ENCODE results near the gene GDPGP1. TPM values are rescaled to one million over a fixed set of nuclear protein-coding genes. Genes with fewer than 3 reads are reported as not detected.
"Not testable (repeated sequence)": the region's sequence is repeated elsewhere in the genome, so short reads cannot be mapped to it uniquely, and the experiment has no call there.

GDPGP1 gene
- total RNA-seq, 2 donors from 2014 or later = 3.1 to 7.6 TPM

GRCh38 chr15:90264671-90265070 lies 30.7 kb downstream of the GDPGP1 start:
- Mint-ChIP-seq H3K27ac (peak overlapping the region; percentile 96), H3K9me3 (no peaks in the 10 kb centered on the region), H3K36me3 (peaks cover 21 to 38% of the 10 kb centered on the region in 2 donors)
- ATAC-seq (peak in 1 of 2 donors; percentile 53), DNase-seq (ENCODE audit: low spot score in 2 of 2) (peak; percentile 14 to 58)

DNA sequence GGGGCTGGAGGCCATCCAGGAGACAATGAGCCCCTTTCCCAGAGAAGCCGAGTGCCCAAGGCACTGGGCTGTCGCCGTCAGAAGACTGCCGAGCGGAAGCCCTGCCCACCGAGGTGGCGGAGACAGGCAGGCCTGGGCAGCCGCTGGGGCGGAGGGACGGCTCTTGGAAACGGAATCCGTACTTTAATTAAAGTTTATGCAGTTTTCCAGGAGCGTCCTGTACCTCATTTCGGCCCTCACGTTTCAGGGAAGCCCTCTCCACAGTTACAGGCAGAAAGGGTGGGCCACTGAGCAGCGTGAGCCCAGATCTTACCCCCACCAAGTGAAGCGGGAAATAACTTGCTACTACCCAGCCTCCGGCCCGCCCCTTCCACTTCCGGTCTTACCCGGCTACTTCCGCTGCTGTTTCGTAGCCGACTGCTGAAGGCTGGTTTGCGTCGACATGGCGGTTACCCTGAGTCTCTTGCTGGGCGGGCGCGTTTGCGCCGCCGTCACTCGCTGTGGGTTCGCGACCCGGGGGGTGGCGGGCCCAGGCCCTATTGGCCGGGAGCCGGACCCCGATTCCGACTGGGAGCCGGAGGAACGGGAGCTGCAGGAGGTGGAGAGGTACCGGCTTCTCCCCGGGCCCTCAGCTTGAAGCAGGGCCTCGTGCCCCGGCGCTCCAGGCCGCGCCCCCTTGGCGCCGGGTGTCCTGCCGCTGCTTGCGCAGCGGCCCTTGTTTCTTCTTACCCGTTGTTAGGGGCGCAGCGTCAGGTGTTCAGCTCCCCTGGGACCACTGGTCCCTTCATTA lies 31.5 kb downstream of the GDPGP1 start, which contains the start of gene NGRN:
TSS of gene NGRN (plus strand) at position 402 of the 790 bp plus-strand sequence. CDS start at position 443, 41 bp downstream.
- Mint-ChIP-seq H3K9me3 (no peaks in the 10 kb centered on the region), H3K36me3 (peaks cover 22 to 46% of the 10 kb centered on the region in 2 donors), H3K27ac (peak within 1 kb of the TSS; percentile 96)
- peak; percentile 93 to 94 for ATAC-seq
- DNase-seq (ENCODE audit: low spot score in 2 of 2) = peak; percentile 87 to 92

- Mint-ChIP-seq H3K9me3 (no peaks in the 10 kb centered on the region), H3K36me3 (peaks cover 23 to 48% of the 10 kb centered on the region in 2 donors), H3K27ac (peak overlapping the region; percentile 96)
- DNase-seq (ENCODE audit: low spot score in 2 of 2) (peak in 1 of 2 donors; percentile 59), ATAC-seq (peak; percentile 44 to 46)
Observed at GRCh38 chr15:90266061-90266431, 32.0 kb downstream of the GDPGP1 start.

DNA sequence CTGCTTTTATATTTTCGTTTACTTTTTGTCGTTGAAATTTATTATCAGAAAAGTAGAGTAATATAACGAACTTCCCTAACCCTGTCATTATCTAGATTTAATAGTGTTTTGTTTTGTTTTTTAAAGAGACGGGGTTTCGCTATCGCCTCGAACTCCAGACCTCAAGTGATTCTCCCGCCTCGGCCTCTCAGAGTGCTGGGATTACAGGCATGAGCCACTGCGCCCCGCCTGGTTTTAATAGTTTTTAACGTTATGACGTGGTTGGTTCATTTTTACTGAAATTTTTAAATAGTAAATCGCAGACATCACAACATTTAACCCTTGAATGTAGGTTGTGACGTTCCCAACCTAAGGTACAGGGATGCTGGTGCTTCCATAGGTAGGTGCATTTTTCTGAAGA lies 32.5 kb downstream of the GDPGP1 start:
- H3K9me3 Mint-ChIP-seq = no peaks in the 10 kb centered on the region
- ATAC-seq (no peak), DNase-seq (ENCODE audit: low spot score in 2 of 2) (no peak)
- peak overlapping the region; percentile 96 for H3K27ac Mint-ChIP-seq
- H3K36me3 Mint-ChIP-seq = peaks cover 26 to 52% of the 10 kb centered on the region in 2 donors

DNA sequence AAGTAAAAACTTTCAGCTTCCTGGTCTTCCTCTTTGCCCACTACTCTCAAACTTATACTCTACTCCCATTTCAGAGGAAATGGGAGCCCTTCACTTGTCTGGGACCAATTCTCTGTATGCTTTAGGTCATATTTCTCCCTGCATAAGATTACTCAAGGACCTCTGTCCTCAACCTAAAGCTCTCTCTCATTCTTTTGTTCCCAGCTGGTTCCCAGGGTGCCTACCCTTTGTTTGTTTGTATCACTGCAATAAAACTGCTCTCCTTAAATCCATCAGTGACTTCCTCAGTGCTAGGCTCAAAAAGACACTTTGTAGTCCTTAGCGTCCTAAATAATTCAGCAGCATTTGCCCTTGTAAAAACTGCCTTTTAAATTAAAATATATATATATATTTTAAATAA lies 34.4 kb downstream of the GDPGP1 start:
- DNase-seq (ENCODE audit: low spot score in 2 of 2) = no peak
- Mint-ChIP-seq H3K9me3 (no peaks in the 10 kb centered on the region), H3K36me3 (peaks cover 26 to 52% of the 10 kb centered on the region in 2 donors), H3K27ac (peak overlapping the region in 1 of 2 donors; percentile 77)
- ATAC-seq = no peak

DNA sequence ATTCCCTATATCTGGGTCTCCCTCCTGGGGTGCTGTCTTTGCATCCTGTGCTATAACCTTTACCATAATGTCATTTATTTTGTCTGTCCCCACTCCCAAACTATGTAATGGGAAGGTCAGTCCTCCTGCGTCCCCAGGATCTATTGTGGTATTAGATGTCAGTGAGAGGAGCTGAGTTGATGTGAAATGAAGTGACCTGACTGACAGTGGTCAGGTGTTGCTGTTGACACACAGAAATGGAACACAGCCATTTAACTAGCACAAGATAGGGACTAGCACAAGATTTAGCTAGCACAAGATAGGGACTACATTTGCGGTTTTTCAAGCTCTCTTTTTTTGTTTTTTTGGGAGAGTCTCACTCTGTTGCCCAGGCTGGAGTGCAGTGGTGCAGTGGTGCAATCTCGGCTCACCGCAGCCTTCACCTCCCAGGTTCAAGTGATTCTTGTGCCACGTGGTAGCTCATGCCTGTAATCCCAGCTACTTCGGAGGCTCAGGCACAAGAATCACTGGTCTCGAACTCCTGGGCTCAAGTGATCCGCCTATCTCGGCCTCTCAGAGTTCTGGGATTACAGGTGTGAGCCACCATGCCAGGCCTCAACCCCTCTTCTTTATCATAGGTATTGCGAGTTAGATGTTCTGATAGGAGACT lies 36.6 kb downstream of the GDPGP1 start:
- Mint-ChIP-seq H3K27ac (peak overlapping the region; percentile 73 to 77), H3K9me3 (no peaks in the 10 kb centered on the region), H3K36me3 (peaks cover 26 to 42% of the 10 kb centered on the region in 2 donors)
- ATAC-seq = no peak
- DNase-seq (ENCODE audit: low spot score in 2 of 2) = no peak

GRCh38 chr15:90271459-90272166 lies 37.6 kb downstream of the GDPGP1 start:
- DNase-seq (ENCODE audit: low spot score in 2 of 2) (no peak), ATAC-seq (no peak)
- Mint-ChIP-seq H3K9me3 (no peaks in the 10 kb centered on the region), H3K36me3 (peaks cover 31 to 32% of the 10 kb centered on the region in 2 donors), H3K27ac (peak overlapping the region; percentile 73 to 77)

GRCh38 chr15:90278467-90278866 lies 44.5 kb downstream of the GDPGP1 start:
- not testable (repeated sequence) for H3K27ac Mint-ChIP-seq; H3K9me3 Mint-ChIP-seq; ATAC-seq; DNase-seq (ENCODE audit: low spot score in 2 of 2)
- peaks cover 5 to 11% of the 10 kb centered on the region in 2 donors for H3K36me3 Mint-ChIP-seq

DNA sequence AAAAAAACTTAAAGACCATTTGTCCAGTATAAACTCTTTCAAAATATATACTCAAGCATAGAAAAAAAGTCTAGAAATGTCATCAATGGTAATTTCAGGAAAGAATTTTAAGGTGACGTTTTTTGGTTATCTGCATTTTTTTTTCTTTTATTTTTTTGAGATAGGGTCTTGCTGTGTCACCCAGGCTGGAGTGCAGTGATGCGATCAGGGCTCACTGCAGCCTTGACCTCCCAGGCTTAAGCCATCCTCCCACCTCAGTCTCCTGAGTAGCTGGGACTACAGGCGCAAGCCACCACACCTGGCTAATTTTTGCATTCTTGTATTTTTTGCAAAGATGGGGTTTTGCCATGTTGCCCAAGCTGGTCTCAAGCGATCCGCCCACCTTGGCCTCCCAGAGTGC lies 46.7 kb downstream of the GDPGP1 start:
- DNase-seq (ENCODE audit: low spot score in 2 of 2); H3K36me3 Mint-ChIP-seq; ATAC-seq; H3K9me3 Mint-ChIP-seq; H3K27ac Mint-ChIP-seq: not testable (repeated sequence)

DNA sequence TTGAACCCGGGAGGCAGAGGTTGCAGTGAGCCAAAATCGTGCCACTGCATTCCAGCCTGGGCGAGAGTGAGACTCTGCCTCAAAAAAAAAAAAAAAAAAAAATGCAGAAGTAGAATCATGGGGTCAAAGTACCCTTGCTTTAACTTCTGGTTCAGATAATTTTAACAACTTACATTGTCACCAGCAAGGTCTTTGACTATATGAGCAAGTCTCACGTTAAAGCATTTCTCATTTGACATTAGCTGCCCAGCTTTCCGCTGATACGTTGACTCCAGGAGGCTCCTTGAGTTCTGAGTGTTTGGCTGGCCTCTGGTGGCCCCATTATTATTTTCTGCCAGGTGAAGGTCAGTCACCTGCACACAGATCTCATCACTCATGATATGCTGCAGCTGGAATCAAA lies 47.6 kb downstream of the GDPGP1 start:
- H3K27ac Mint-ChIP-seq, H3K9me3 Mint-ChIP-seq, H3K36me3 Mint-ChIP-seq: not testable (repeated sequence)

GRCh38 chr15:90286678-90287077 lies 52.7 kb downstream of the GDPGP1 start:
- ATAC-seq (peak; percentile 73 to 87), DNase-seq (ENCODE audit: low spot score in 2 of 2) (no peak)
- H3K9me3 Mint-ChIP-seq = no peaks in the 10 kb centered on the region
- H3K27ac Mint-ChIP-seq = no peak overlapping the region
- no peaks in the 10 kb centered on the region for H3K36me3 Mint-ChIP-seq

More for the DNA sequence above, 47.6 kb downstream of the GDPGP1 start:
- not testable (repeated sequence) for DNase-seq (ENCODE audit: low spot score in 2 of 2); ATAC-seq

- no peaks in the 10 kb centered on the region for H3K9me3 Mint-ChIP-seq
- no peak for DNase-seq (ENCODE audit: low spot score in 2 of 2)
- H3K27ac Mint-ChIP-seq = no peak overlapping the region
- no peak for ATAC-seq
- no peaks in the 10 kb centered on the region for H3K36me3 Mint-ChIP-seq
Observed at GRCh38 chr15:90287101-90287500, 53.1 kb downstream of the GDPGP1 start.

DNA sequence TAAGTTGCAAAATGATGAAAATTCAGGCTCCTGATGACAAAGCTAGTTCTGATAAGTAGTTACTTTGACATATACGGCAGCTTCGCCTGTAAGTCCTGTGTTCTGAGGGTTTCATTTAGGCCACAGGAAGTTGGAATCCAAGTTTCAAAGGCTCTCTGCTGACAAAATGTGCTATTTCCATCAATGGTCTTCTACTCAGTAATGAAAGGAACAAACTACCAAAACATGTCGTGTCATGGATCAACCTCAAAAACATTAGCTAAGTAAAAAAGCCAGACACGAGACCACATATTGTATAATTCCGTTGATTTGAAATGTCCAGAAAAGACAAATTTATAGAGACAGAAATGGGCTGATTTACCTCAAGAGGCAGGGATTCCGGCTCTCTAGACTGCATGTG lies 53.9 kb downstream of the GDPGP1 start:
- DNase-seq (ENCODE audit: low spot score in 2 of 2) (no peak), ATAC-seq (no peak)
- H3K27ac Mint-ChIP-seq = no peak overlapping the region
- no peaks in the 10 kb centered on the region for H3K9me3 Mint-ChIP-seq
- no peaks in the 10 kb centered on the region for H3K36me3 Mint-ChIP-seq

DNA sequence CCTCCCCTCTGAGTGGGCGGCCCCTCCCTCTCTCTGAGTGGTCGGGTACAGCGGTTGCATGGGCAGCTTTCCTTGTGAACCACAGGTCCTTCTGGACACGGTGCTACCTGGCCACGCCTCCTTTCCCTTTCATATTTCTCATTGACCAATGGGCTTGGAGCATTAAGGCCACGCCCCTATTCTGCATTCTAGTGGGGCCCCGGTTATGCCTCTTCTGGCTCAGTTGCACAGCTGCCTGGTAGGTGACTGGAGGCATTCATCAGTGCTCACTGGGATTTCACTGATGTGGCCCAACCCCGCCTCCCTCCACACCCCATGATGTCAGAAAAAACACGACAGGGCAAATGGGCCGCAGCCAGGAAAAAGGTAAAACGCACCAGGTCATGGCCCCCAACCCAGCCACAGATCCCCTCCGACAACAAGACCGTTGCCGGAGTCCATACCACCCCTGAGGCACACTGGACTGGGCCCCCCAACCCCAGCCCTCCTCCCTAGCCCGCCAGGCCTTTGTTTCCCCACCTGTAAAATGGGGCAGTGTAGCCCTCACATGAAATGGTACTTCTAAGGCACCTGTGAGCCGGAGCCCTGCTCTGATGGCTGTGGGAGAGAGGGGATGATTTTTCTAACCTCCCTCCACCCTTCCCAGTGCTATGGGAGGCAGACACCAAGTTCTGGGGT lies 57.8 kb downstream of the GDPGP1 start:
- DNase-seq (ENCODE audit: low spot score in 2 of 2) (peak in 1 of 2 donors; percentile 30), ATAC-seq (no peak)
- Mint-ChIP-seq H3K36me3 (no peaks in the 10 kb centered on the region), H3K9me3 (no peaks in the 10 kb centered on the region), H3K27ac (no peak overlapping the region)

GRCh38 chr15:90293040-90293810 lies 59.2 kb downstream of the GDPGP1 start:
- H3K36me3 Mint-ChIP-seq, H3K9me3 Mint-ChIP-seq, H3K27ac Mint-ChIP-seq: not testable (repeated sequence)
- ATAC-seq = peak; percentile 36 to 79
- peak; percentile 69 to 87 for DNase-seq (ENCODE audit: low spot score in 2 of 2)

- no peaks in the 10 kb centered on the region for H3K9me3 Mint-ChIP-seq
- no peak overlapping the region for H3K27ac Mint-ChIP-seq
- H3K36me3 Mint-ChIP-seq = no peaks in the 10 kb centered on the region
- DNase-seq (ENCODE audit: low spot score in 2 of 2) = no peak
- no peak for ATAC-seq
Observed at GRCh38 chr15:90294159-90294558, 60.1 kb downstream of the GDPGP1 start.
